ENCODE measurements around the gene MYO10. TPM values are rescaled to one million over a fixed set of nuclear protein-coding genes. Genes with fewer than 3 reads are reported as not detected.

Gene MYO10
- total RNA-seq, 1 experiment from 2014 or later: 202 TPM

GRCh38 chr5:16855898-16856297 lies 80.2 kb downstream of the MYO10 start:
- Histone ChIP-seq H3K27ac (ENCODE audit: low read depth, low read length, poor library complexity, severe bottlenecking) (peak overlapping the region; percentile 72), H3K36me3 (ENCODE audit: insufficient read depth, low read length, poor library complexity, severe bottlenecking) (peaks cover 16% of the 10 kb centered on the region), H3K9me3 (ENCODE audit: low read depth, low read length, poor library complexity, severe bottlenecking) (peaks cover 8% of the 10 kb centered on the region), H3K4me1 (ENCODE audit: insufficient read depth, low read length, poor library complexity, severe bottlenecking) (peaks cover 80% of the 10 kb centered on the region), H3K27me3 (replicated peaks; ENCODE audit: insufficient read depth, low read depth, low read length, poor library complexity) (no peaks in the 10 kb centered on the region), H3K4me3 (ENCODE audit: low read depth, low read length, poor library complexity, severe bottlenecking) (peak overlapping the region; percentile 17)
- TF ChIP-seq, protein P1, sequence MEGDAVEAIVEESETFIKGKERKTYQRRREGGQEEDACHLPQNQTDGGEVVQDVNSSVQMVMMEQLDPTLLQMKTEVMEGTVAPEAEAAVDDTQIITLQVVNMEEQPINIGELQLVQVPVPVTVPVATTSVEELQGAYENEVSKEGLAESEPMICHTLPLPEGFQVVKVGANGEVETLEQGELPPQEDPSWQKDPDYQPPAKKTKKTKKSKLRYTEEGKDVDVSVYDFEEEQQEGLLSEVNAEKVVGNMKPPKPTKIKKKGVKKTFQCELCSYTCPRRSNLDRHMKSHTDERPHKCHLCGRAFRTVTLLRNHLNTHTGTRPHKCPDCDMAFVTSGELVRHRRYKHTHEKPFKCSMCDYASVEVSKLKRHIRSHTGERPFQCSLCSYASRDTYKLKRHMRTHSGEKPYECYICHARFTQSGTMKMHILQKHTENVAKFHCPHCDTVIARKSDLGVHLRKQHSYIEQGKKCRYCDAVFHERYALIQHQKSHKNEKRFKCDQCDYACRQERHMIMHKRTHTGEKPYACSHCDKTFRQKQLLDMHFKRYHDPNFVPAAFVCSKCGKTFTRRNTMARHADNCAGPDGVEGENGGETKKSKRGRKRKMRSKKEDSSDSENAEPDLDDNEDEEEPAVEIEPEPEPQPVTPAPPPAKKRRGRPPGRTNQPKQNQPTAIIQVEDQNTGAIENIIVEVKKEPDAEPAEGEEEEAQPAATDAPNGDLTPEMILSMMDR (conservative IDR thresholded peaks at IDR 0.05; ENCODE audit: low read depth, low read length): no peak
- TF ChIP-seq EZH2 (IDR thresholded peaks at IDR 0.05; ENCODE audit: borderline replicate concordance, low read depth, low read length, poor library complexity, severe bottlenecking): no peak
- DNase-seq (ENCODE audit: low spot score): peak; percentile 24
- intact Hi-C loops (cut with micrococcal nuclease; ENCODE audit: unreplicated experiment): no loop called here
- BruUV-seq (replicated peaks): no TSS peak
- POLR2A ChIA-PET (ENCODE audit: low non-redundant PET): no interaction called here
- CTCF ChIA-PET: no interaction called here

GRCh38 chr5:16855485-16855884 lies 80.6 kb downstream of the MYO10 start:
- no TSS peak for BruUV-seq (replicated peaks)
- ChIA-PET CTCF (no interaction called here), POLR2A (ENCODE audit: low non-redundant PET) (interaction anchor here (0.6 to 0.8 kb wide), 2 partner anchors 62 to 496 kb away, joined by 4 to 6 read pairs; no protein-coding TSS in a partner anchor)
- intact Hi-C loops (cut with micrococcal nuclease; ENCODE audit: unreplicated experiment): no loop called here
- peak overlapping the region; percentile 72 for H3K27ac ChIP-seq (ENCODE audit: low read depth, low read length, poor library complexity, severe bottlenecking)
- peak overlapping the region; percentile 17 for H3K4me3 ChIP-seq (ENCODE audit: low read depth, low read length, poor library complexity, severe bottlenecking)
- peak; percentile 90 for DNase-seq (ENCODE audit: low spot score)
- TF ChIP-seq EZH2 (IDR thresholded peaks at IDR 0.05; ENCODE audit: borderline replicate concordance, low read depth, low read length, poor library complexity, severe bottlenecking): no peak
- TF ChIP-seq, protein P1 (conservative IDR thresholded peaks at IDR 0.05; ENCODE audit: low read depth, low read length): no peak
- H3K36me3 ChIP-seq (ENCODE audit: insufficient read depth, low read length, poor library complexity, severe bottlenecking): peaks cover 16% of the 10 kb centered on the region
- peaks cover 75% of the 10 kb centered on the region for H3K4me1 ChIP-seq (ENCODE audit: insufficient read depth, low read length, poor library complexity, severe bottlenecking)
- H3K27me3 ChIP-seq (replicated peaks; ENCODE audit: insufficient read depth, low read depth, low read length, poor library complexity): no peaks in the 10 kb centered on the region
- peaks cover 8% of the 10 kb centered on the region for H3K9me3 ChIP-seq (ENCODE audit: low read depth, low read length, poor library complexity, severe bottlenecking)

DNA sequence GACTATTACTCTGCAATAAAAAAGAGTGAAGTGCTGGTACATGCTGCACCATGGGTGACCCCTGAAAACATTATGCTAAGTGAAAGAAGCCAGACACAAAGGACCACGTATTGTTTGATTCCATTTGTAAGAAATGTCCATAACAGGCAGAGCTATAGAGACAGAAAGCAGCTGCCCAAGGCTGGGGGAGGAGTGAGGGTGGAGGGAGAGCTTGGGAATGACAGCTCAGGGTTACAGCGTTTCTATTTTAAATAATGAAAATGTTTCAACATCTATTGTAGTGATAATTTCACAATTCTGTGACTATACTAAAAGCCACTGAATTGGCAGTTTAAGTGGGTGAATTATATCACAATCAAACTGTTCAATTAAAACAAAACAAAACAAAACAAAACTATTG lies 81.7 kb downstream of the MYO10 start:
- Histone ChIP-seq H3K27ac (ENCODE audit: low read depth, low read length, poor library complexity, severe bottlenecking) (no peak overlapping the region), H3K4me3 (ENCODE audit: low read depth, low read length, poor library complexity, severe bottlenecking) (no peak overlapping the region), H3K9me3 (ENCODE audit: low read depth, low read length, poor library complexity, severe bottlenecking) (peaks cover 5% of the 10 kb centered on the region), H3K36me3 (ENCODE audit: insufficient read depth, low read length, poor library complexity, severe bottlenecking) (peaks cover 7% of the 10 kb centered on the region), H3K4me1 (ENCODE audit: insufficient read depth, low read length, poor library complexity, severe bottlenecking) (peaks cover 73% of the 10 kb centered on the region), H3K27me3 (replicated peaks; ENCODE audit: insufficient read depth, low read depth, low read length, poor library complexity) (no peaks in the 10 kb centered on the region)
- no TSS peak for BruUV-seq (replicated peaks)
- DNase-seq (ENCODE audit: low spot score): no peak
- no peak for TF ChIP-seq EZH2 (IDR thresholded peaks at IDR 0.05; ENCODE audit: borderline replicate concordance, low read depth, low read length, poor library complexity, severe bottlenecking)
- TF ChIP-seq, protein P1 (conservative IDR thresholded peaks at IDR 0.05; ENCODE audit: low read depth, low read length): no peak
- CTCF ChIA-PET: interaction anchor here (0.5 to 0.6 kb wide), 3 partner anchors 12 to 398 kb away, joined by 3 read pairs; no protein-coding TSS in a partner anchor
- intact Hi-C loops (cut with micrococcal nuclease; ENCODE audit: unreplicated experiment): no loop called here
- POLR2A ChIA-PET (ENCODE audit: low non-redundant PET): interaction anchor here (0.6 kb wide), 1 partner anchor 32 kb away, joined by 6 read pairs; no protein-coding TSS in a partner anchor

All from A673 (cell line).